ENCODE results near the gene SLC22A23. TPM values are rescaled to one million over a fixed set of nuclear protein-coding genes. Genes with fewer than 3 reads are reported as not detected.

SLC22A23 gene
- total and polyA plus RNA-seq, 2 experiments from 2014 or later = 2.4 to 7.3 TPM

DNA sequence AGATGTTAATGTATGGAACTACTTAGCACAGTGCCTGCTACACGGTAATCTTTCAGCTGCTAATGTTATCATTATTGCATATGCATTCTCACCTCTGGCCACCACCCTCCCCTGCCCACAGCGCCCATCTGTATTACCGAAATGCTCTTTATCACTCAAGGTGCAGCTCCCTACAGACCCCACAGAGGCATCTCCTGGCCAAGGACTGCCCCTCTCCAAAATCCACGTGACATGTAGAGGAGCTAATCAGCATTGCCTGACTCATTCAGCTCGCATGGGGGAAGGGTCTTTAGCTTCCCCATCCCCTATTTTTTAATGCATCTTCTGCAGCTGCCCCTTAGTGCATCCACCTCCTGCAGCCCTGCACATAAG lies 41.8 kb downstream of the SLC22A23 start:
- in situ Hi-C loops (cut with MboI) = no loop called here
- Histone ChIP-seq H3K9me3 (ENCODE audit: low read depth) (no peaks in the 10 kb centered on the region), H4K20me1 (ENCODE audit: insufficient read depth) (no peaks in the 10 kb centered on the region), H3K9me2 (ENCODE audit: insufficient read depth) (no peaks in the 10 kb centered on the region), H3K27me3 (replicated peaks; ENCODE audit: insufficient read depth) (no peaks in the 10 kb centered on the region), H3K4me1 (ENCODE audit: insufficient read depth) (peaks cover 9% of the 10 kb centered on the region), H3K36me3 (ENCODE audit: low read depth) (no peaks in the 10 kb centered on the region), H3K9ac (no peak overlapping the region), H3K27ac (no peak overlapping the region), H3K79me2 (ENCODE audit: insufficient read depth) (peaks cover 4% of the 10 kb centered on the region; the same call in 1 of the 2 replicates), H3F3A (ENCODE audit: insufficient read depth) (peaks cover 9% of the 10 kb centered on the region), H3K4me3 (no peak overlapping the region), H3K4me2 (ENCODE audit: unreplicated experiment) (no peak overlapping the region), H2AFZ (no peak overlapping the region)
- TF ChIP-seq EZH2phosphoT487 (IDR thresholded peaks at IDR 0.05; ENCODE audit: insufficient read depth, low read depth) = no peak
- 86 to 92% methylated on average over 5 of the region's 5 CpGs for WGBS, 2 experiments (ENCODE audit: low coverage in 1 of 2, low lambda C conversion rate in 2 of 2, missing lambda C conversion rate in 2 of 2)
- DNase-seq = no peak

- Histone ChIP-seq H3K9ac (no peak overlapping the region), H3K4me3 (no peak overlapping the region), H3K36me3 (ENCODE audit: low read depth) (no peaks in the 10 kb centered on the region), H3F3A (ENCODE audit: insufficient read depth) (peaks cover 5% of the 10 kb centered on the region), H3K4me2 (ENCODE audit: unreplicated experiment) (no peak overlapping the region), H3K4me1 (ENCODE audit: insufficient read depth) (peaks cover 5% of the 10 kb centered on the region), H2AFZ (no peak overlapping the region), H3K9me2 (ENCODE audit: insufficient read depth) (no peaks in the 10 kb centered on the region), H3K9me3 (ENCODE audit: low read depth) (no peaks in the 10 kb centered on the region), H3K79me2 (ENCODE audit: insufficient read depth) (peaks cover 4% of the 10 kb centered on the region; the same call in 1 of the 2 replicates), H4K20me1 (ENCODE audit: insufficient read depth) (no peaks in the 10 kb centered on the region), H3K27ac (no peak overlapping the region), H3K27me3 (replicated peaks; ENCODE audit: insufficient read depth) (no peaks in the 10 kb centered on the region)
- in situ Hi-C loops (cut with MboI) = no loop called here
- 87 to 90% methylated on average over 11 of the region's 11 CpGs for WGBS, 2 experiments (ENCODE audit: low coverage in 1 of 2, low lambda C conversion rate in 2 of 2, missing lambda C conversion rate in 2 of 2)
- TF ChIP-seq EZH2 (IDR thresholded peaks at IDR 0.05; ENCODE audit: insufficient read depth, poor library complexity, severe bottlenecking) (no peak), EZH2phosphoT487 (IDR thresholded peaks at IDR 0.05; ENCODE audit: insufficient read depth, low read depth) (no peak)
- DNase-seq = no peak
These were observed 42.3 kb downstream of the SLC22A23 start for GRCh38 chr6:3414327-3415081.

DNA sequence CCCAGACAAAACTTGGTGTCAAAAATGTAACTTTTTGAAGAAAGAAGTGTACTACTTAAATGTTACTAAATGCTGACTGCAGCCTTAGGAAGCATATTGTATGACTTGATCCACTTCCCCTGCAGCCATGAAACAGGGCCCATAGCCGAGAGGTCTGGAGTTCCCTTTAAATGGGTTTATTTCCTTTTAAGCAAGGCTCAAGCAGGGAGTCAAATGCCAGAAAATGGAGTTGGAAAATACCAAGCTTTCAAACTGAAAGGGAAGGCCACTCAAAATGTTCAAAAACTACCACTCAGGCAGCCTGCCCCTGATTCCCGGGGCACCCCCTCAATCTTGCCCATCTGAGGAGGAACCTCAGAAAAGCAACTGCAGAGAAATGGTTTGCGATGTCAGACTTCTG lies 43.3 kb downstream of the SLC22A23 start:
- H3K79me2 ChIP-seq (ENCODE audit: insufficient read depth) = peaks cover 4% of the 10 kb centered on the region; the same call in 1 of the 2 replicates
- no peaks in the 10 kb centered on the region for H3K27me3 ChIP-seq (replicated peaks; ENCODE audit: insufficient read depth)
- H3K4me1 ChIP-seq (ENCODE audit: insufficient read depth) = no peaks in the 10 kb centered on the region
- no peak overlapping the region for H2AFZ ChIP-seq
- in situ Hi-C loops (cut with MboI) = no loop called here
- no peaks in the 10 kb centered on the region for H3K9me3 ChIP-seq (ENCODE audit: low read depth)
- no peak overlapping the region for H3K4me2 ChIP-seq (ENCODE audit: unreplicated experiment)
- 98% methylated on average over 3 of the region's 3 CpGs for WGBS, 2 experiments (ENCODE audit: low coverage in 1 of 2, low lambda C conversion rate in 2 of 2, missing lambda C conversion rate in 2 of 2)
- H3F3A ChIP-seq (ENCODE audit: insufficient read depth) = no peaks in the 10 kb centered on the region
- DNase-seq = no peak
- TF ChIP-seq EZH2phosphoT487 (IDR thresholded peaks at IDR 0.05; ENCODE audit: insufficient read depth, low read depth) = no peak
- TF ChIP-seq EZH2 (IDR thresholded peaks at IDR 0.05; ENCODE audit: insufficient read depth, poor library complexity, severe bottlenecking) = no peak
- H3K9ac ChIP-seq = no peak overlapping the region
- H3K36me3 ChIP-seq (ENCODE audit: low read depth) = no peaks in the 10 kb centered on the region
- no peaks in the 10 kb centered on the region for H4K20me1 ChIP-seq (ENCODE audit: insufficient read depth)
- H3K4me3 ChIP-seq = no peak overlapping the region
- no peak overlapping the region for H3K27ac ChIP-seq
- no peaks in the 10 kb centered on the region for H3K9me2 ChIP-seq (ENCODE audit: insufficient read depth)

DNA sequence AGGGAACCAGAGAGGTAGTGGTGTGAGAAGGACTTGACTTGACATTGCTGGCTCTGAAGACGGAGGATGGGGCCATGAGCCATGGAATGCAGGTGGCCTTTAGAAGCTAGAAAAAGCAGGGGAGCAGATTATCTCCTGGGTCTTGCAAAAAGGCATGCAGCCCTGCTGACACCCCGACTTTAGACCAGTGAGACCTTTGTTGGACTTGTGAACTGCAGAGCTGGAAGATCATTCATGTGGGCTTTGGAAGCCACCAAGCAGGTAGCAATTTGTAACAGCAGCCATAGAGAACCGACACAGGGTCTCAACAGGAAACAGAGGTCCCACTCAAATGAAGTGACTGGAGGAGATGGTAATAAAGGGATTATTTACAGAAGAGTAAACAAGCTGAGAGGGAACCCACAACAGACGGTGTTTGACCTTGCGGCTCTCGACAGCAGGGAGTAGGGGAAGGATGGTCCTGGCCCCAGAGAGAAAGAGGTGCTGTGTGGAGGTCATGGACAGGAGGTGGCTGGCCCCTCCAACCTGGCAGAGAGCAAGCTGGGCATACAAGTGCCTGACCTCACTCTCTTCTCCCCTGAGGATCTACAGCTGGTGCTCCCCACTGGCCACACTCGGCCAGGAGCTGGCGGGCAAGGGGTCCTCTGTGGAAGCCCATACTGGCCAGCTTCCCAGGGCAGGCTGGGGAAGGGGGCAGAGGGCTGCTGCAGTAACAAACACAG lies 43.9 kb downstream of the SLC22A23 start:
- no peaks in the 10 kb centered on the region for H3K4me1 ChIP-seq (ENCODE audit: insufficient read depth)
- no peak overlapping the region for H3K27ac ChIP-seq
- TF ChIP-seq EZH2 (IDR thresholded peaks at IDR 0.05; ENCODE audit: insufficient read depth, poor library complexity, severe bottlenecking) (no peak), EZH2phosphoT487 (IDR thresholded peaks at IDR 0.05; ENCODE audit: insufficient read depth, low read depth) (no peak)
- peaks cover 4% of the 10 kb centered on the region; the same call in 1 of the 2 replicates for H3K79me2 ChIP-seq (ENCODE audit: insufficient read depth)
- 84 to 86% methylated on average over 8 of the region's 8 CpGs for WGBS, 2 experiments (ENCODE audit: low coverage in 1 of 2, low lambda C conversion rate in 2 of 2, missing lambda C conversion rate in 2 of 2)
- H3K4me2 ChIP-seq (ENCODE audit: unreplicated experiment) = no peak overlapping the region
- H3K36me3 ChIP-seq (ENCODE audit: low read depth) = no peaks in the 10 kb centered on the region
- no peak overlapping the region for H2AFZ ChIP-seq
- H3K27me3 ChIP-seq (replicated peaks; ENCODE audit: insufficient read depth) = no peaks in the 10 kb centered on the region
- H4K20me1 ChIP-seq (ENCODE audit: insufficient read depth) = no peaks in the 10 kb centered on the region
- no peak for DNase-seq
- in situ Hi-C loops (cut with MboI) = no loop called here
- H3K9ac ChIP-seq = no peak overlapping the region
- no peak overlapping the region for H3K4me3 ChIP-seq
- H3K9me2 ChIP-seq (ENCODE audit: insufficient read depth) = no peaks in the 10 kb centered on the region
- no peaks in the 10 kb centered on the region for H3K9me3 ChIP-seq (ENCODE audit: low read depth)
- H3F3A ChIP-seq (ENCODE audit: insufficient read depth) = no peaks in the 10 kb centered on the region
